Osteoblast (primary cell): ENCODE results near the gene ANGEL2. TPM values are rescaled to one million over a fixed set of nuclear protein-coding genes. Genes with fewer than 3 reads are reported as not detected.
A peak's percentile ranks its signal among the peaks of the same experiment; 100 is the strongest.
"Not testable (repeated sequence)": the region's sequence is repeated elsewhere in the genome, so short reads cannot be mapped to it uniquely, and the experiment has no call there.

ENCODE experiments used
- DNase-seq: peaks from one replicate; pipeline ENCODE4 v3.0.0; 2011; ENCODE audit warnings: low spot score, mixed read lengths; ENCODE audit not compliant: insufficient read length; ENCODE audit errors: missing footprints
- H2AFZ ChIP-seq: 2 replicates; pipeline ENCODE4 v1.6.0; 2011; ENCODE audit warnings: mild to moderate bottlenecking, low read length
- H3K27ac ChIP-seq: 2 replicates; pipeline ENCODE4 v1.5.1; 2011; ENCODE audit warnings: mild to moderate bottlenecking, low read depth, low read length, moderate library complexity
- H3K27me3 ChIP-seq: 2 replicates; pipeline ENCODE4 v1.6.0; 2012; ENCODE audit warnings: mild to moderate bottlenecking, control low read depth, inconsistent platforms, low read length, moderate library complexity; ENCODE audit not compliant: insufficient read depth
- H3K36me3 ChIP-seq: 2 replicates; pipeline ENCODE4 v1.5.1; 2011; ENCODE audit warnings: mild to moderate bottlenecking, low read length, control low read depth, moderate library complexity; ENCODE audit not compliant: insufficient read depth
- H3K4me1 ChIP-seq: 2 replicates; pipeline ENCODE4 v1.5.1; 2011; ENCODE audit warnings: mild to moderate bottlenecking, low read length, control low read depth, moderate library complexity; ENCODE audit not compliant: insufficient read depth
- H3K4me2 ChIP-seq: 2 replicates; pipeline ENCODE4 v1.6.0; 2011; ENCODE audit warnings: mild to moderate bottlenecking, low read length; ENCODE audit not compliant: insufficient read depth
- H3K4me3 ChIP-seq: fragments of 200-600 bp; sonication (generic); 3 replicates; pipeline ENCODE4 v1.5.1; 2012; ENCODE audit warnings: mild to moderate bottlenecking, low read length, inconsistent platforms; ENCODE audit not compliant: insufficient read depth
- H3K79me2 ChIP-seq: 2 replicates; pipeline ENCODE4 v1.6.0; 2012; ENCODE audit warnings: mild to moderate bottlenecking, low read length, control low read depth, inconsistent platforms; ENCODE audit not compliant: insufficient read depth
- H3K9me3 ChIP-seq: 2 replicates; pipeline ENCODE4 v1.5.1; 2011; ENCODE audit warnings: low read depth, low read length, control low read depth
- H4K20me1 ChIP-seq: 2 replicates; pipeline ENCODE4 v1.6.0; 2012; ENCODE audit warnings: mild to moderate bottlenecking, low read length, control low read depth; ENCODE audit not compliant: insufficient read depth
- total RNA-seq: library from RNA; depleted of rRNA; stranded (reverse); fragments of >200 nt; gene quantifications from 2 replicates; pipeline ENCODE4 v1.2.3, GENCODE V29; 2012
- TF ChIP-seq, protein P1 (sequence below): IDR thresholded peaks from 2 replicates; pipeline ENCODE4 v1.5.1; 2011; ENCODE audit warnings: mild to moderate bottlenecking, low read depth, low read length, moderate library complexity; ENCODE audit errors: extremely low read depth

Gene ANGEL2
- total RNA-seq, 1 donor = 46.3 TPM

DNA sequence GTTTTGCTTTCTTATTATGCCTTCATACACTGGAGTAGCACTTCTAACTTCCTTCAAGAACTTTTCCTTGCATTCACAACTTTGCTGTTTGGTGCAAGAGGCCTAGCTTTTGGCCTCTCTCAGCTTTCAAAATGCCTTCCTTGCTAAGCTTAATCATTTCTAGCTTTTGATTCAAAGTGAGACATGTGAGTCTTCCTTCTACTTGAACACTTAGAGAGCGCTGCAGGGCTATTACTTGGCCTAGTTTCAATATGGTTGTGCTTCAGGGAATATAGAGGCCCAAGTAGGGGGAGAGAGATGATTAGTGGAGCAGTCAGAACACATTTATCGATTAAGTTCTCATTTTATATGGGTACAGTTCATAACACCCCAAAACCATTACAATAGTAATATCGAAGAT is 12.4 kb downstream of the ANGEL2 start:
- no peaks in the 10 kb centered on the region for H3K27me3 ChIP-seq
- DNase-seq = no peak
- no peaks in the 10 kb centered on the region for H3K79me2 ChIP-seq
- no peaks in the 10 kb centered on the region for H3K9me3 ChIP-seq
- no peak overlapping the region for H3K4me3 ChIP-seq
- no peak overlapping the region for H3K4me2 ChIP-seq
- no peak overlapping the region for H3K27ac ChIP-seq
- no peak overlapping the region for H2AFZ ChIP-seq
- H3K36me3 ChIP-seq = peaks cover 24% of the 10 kb centered on the region
- no peaks in the 10 kb centered on the region for H3K4me1 ChIP-seq
- TF ChIP-seq, protein P1, sequence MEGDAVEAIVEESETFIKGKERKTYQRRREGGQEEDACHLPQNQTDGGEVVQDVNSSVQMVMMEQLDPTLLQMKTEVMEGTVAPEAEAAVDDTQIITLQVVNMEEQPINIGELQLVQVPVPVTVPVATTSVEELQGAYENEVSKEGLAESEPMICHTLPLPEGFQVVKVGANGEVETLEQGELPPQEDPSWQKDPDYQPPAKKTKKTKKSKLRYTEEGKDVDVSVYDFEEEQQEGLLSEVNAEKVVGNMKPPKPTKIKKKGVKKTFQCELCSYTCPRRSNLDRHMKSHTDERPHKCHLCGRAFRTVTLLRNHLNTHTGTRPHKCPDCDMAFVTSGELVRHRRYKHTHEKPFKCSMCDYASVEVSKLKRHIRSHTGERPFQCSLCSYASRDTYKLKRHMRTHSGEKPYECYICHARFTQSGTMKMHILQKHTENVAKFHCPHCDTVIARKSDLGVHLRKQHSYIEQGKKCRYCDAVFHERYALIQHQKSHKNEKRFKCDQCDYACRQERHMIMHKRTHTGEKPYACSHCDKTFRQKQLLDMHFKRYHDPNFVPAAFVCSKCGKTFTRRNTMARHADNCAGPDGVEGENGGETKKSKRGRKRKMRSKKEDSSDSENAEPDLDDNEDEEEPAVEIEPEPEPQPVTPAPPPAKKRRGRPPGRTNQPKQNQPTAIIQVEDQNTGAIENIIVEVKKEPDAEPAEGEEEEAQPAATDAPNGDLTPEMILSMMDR = no peak
- no peaks in the 10 kb centered on the region for H4K20me1 ChIP-seq

DNA sequence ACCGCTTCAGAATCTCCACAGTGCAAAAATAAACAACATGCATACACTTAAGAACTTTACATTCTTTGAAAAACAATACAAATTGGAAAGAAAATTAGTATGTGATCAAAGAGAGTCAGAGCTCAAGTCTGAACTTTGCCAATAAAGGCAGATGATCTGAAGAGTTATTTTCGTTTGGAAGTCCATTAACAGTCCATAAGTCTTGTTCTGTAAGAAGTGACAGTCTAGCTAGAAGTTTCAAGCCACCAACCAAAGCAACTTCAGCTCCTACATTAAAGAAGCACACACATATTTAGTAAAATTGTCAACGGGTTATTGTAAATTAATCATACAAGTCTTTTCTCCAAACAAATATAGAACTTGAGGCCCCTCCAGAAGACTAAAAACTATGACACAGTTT is 20.7 kb downstream of the ANGEL2 start:
- peak overlapping the region; percentile 40 for H3K27ac ChIP-seq
- no peaks in the 10 kb centered on the region for H4K20me1 ChIP-seq
- TF ChIP-seq, protein P1 = no peak
- no peaks in the 10 kb centered on the region for H3K4me1 ChIP-seq
- no peaks in the 10 kb centered on the region for H3K79me2 ChIP-seq
- no peak overlapping the region for H3K4me2 ChIP-seq
- no peaks in the 10 kb centered on the region for H3K27me3 ChIP-seq
- no peak overlapping the region for H2AFZ ChIP-seq
- DNase-seq = no peak
- H3K9me3 ChIP-seq = no peaks in the 10 kb centered on the region
- no peak overlapping the region for H3K4me3 ChIP-seq
- H3K36me3 ChIP-seq = peaks cover 26% of the 10 kb centered on the region

DNA sequence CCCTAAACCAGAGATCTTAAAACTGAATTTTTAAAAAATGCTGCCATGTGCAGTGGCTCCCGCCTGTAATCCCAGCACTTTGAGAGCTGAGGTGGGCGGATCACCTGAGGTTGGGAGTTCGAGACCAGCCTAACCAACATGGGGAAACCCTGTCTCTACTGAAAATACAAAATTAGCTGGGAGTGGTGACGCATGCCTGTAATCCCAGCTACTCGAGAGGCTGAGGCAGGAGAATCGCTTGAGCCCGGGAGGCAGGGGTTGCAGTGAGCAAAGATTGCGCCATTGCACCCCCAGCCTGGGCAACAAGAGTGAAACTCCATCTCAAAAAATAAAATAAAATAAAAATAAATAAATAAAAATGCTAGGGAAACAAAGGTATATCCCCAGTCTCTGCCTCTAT is 21.7 kb downstream of the ANGEL2 start:
- H2AFZ ChIP-seq, H3K27me3 ChIP-seq, DNase-seq, H4K20me1 ChIP-seq, H3K4me3 ChIP-seq, H3K4me2 ChIP-seq, H3K4me1 ChIP-seq, H3K9me3 ChIP-seq, H3K27ac ChIP-seq, H3K79me2 ChIP-seq: not testable (repeated sequence)
- H3K36me3 ChIP-seq = peaks cover 28% of the 10 kb centered on the region

DNA sequence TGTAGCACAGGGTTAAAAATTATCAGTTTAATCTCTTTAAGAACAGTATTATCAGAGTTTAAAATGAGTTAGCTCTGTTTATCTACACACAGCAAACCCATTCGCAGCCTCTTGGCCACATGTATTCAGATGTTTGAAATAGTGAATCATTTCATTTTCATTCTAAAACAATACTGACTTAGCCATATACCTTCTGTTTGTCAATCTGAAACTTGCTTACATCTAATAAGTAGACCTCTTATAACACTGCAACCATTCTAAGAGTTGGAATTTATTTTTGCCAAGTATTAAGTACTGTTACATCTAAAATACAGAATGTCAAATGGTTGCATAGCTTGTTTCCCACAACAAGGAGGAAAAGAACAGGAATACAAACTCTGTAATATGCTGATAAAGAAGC is 25.4 kb downstream of the ANGEL2 start:
- peaks cover 7% of the 10 kb centered on the region for H3K4me1 ChIP-seq
- TF ChIP-seq, protein P1 = no peak
- no peaks in the 10 kb centered on the region for H3K27me3 ChIP-seq
- no peaks in the 10 kb centered on the region for H4K20me1 ChIP-seq
- no peak overlapping the region for H3K4me3 ChIP-seq
- peaks cover 12% of the 10 kb centered on the region for H3K36me3 ChIP-seq
- H2AFZ ChIP-seq = no peak overlapping the region
- no peaks in the 10 kb centered on the region for H3K79me2 ChIP-seq
- no peak for DNase-seq
- H3K4me2 ChIP-seq = no peak overlapping the region
- H3K9me3 ChIP-seq = no peaks in the 10 kb centered on the region
- H3K27ac ChIP-seq = no peak overlapping the region
